Activated B cell treated with CpG ODN at 0.5 μM for 24 hours (primary cell): ENCODE measurements around the gene NQO2. TPM values are rescaled to one million over a fixed set of nuclear protein-coding genes. Genes with fewer than 3 reads are reported as not detected.

Experiments used
- ATAC-seq: fragments of 200-7000 bp; cut with Tn5 transposase; one replicate; pipeline ENCODE4 v1.10.0; 2021; ENCODE audit warnings: low read depth, mild to moderate bottlenecking, moderate library complexity
- CTCF ChIA-PET: fragments of 350-600 bp; sonication (Branson Sonifier 250); formaldehyde crosslinking; loops from one replicate; lab custom pipeline; 2021; ENCODE audit warnings: antibody characterized with exemption; lab: Charles Lee
- POLR2A ChIA-PET: fragments of 350-600 bp; sonication (Branson Sonifier 250); formaldehyde crosslinking; loops from one replicate; lab custom pipeline; 2021; ENCODE audit warnings: antibody characterized with exemption; lab: Charles Lee
- DNase-seq: peaks from one replicate; pipeline ENCODE4 v3.0.0; 2022
- H3K27ac Mint-ChIP-seq: one replicate; pipeline ENCODE4 v1.8.0; 2020; ENCODE audit warnings: mixed read lengths
- H3K27me3 Mint-ChIP-seq: one replicate; pipeline ENCODE4 v1.8.0; 2021; ENCODE audit warnings: mixed read lengths
- H3K36me3 Mint-ChIP-seq: one replicate; pipeline ENCODE4 v1.8.0; 2021; ENCODE audit warnings: low read depth, mixed read lengths
- H3K4me1 Mint-ChIP-seq: one replicate; pipeline ENCODE4 v1.8.0; 2021; ENCODE audit warnings: mixed read lengths
- H3K4me3 Mint-ChIP-seq: one replicate; pipeline ENCODE4 v1.8.0; 2020; ENCODE audit warnings: mild to moderate bottlenecking, mixed read lengths
- H3K9me3 Mint-ChIP-seq: one replicate; pipeline ENCODE4 v1.8.0; 2020; ENCODE audit warnings: mixed read lengths
- intact Hi-C: fragments of 100-400 bp; cut with micrococcal nuclease; formaldehyde crosslinking; loops from one replicate; pipeline ENCODE4 v1.15.1; 2024
- total RNA-seq: library from RNA; stranded (reverse); gene quantifications from 2 replicates; pipeline ENCODE4 v1.2.3, GENCODE V29; 2022
- TF ChIP-seq, protein P1 (sequence below): fragments of 200-600 bp; IDR thresholded peaks from one replicate; pipeline ENCODE4 v1.8.0; 2022; ENCODE audit warnings: antibody characterized with exemption, mild to moderate bottlenecking

The NQO2 gene
- total RNA-seq, 1 donor from 2014 or later, result 12.3 TPM

DNA sequence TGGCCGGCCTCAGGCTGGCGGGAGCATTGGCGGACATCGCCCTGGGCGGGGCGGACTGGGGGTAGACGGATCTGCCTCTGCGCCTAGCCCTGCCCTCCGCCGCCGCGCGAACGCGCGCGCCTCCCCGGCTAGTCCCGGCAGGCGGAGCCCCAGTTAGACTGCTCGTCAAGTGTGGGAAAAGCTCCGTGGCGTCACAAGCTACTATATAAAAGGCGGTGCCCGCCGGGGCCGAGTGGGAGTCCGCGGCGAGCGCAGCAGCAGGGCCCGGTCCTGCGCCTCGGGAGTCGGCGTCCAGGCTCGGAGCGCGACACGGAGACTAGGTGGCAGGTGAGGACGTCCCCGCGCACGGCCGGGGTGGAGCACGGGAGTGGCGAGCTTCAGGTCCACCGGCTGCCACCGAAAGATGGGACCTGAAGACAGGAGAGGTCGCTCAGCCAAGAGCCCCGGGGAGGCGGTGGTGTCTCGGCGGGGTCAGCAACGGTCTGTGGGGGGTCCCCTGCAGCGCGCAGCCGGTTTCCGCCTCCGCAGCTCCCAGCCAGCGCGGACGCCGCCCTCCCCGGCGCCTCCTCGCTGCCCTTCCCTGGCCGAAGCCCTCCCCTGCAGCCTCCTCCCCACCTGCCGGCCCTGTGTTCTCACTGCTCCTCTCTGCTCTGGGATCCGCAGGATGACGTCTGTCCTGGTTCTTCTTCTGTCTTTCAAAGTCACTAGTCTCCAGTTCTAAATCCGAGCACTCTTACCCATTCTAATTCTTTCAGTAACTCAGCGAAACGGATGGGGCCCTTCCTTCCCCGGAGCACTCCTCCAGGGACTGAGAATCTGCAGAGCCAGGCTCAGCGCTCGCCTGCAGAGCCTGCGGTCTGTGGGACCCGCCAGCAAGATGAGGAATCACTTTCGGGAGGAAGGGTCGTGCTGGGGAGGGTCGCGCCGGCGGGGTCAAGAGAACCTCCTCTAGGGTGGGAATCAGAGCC, 64.3 kb downstream of the NQO2 start:
- H3K27me3 Mint-ChIP-seq, result no peaks in the 10 kb centered on the region
- DNase-seq, result peak; percentile 82
- ChIA-PET CTCF (interaction anchor here (0.8 to 1.0 kb wide), 4 partner anchors 10 to 187 kb away, joined by 3 to 5 read pairs (median 4); partner anchors contain the start of gene NQO2), POLR2A (interaction anchor here (0.6 to 1.3 kb wide), 20 partner anchors 10 to 1072 kb away, joined by 3 to 30 read pairs (median 3); partner anchors contain the start of genes BPHL, ECI2, SERPINB1 and SERPINB6)
- H3K4me1 Mint-ChIP-seq, result peaks cover 18% of the 10 kb centered on the region
- ATAC-seq, result peak; percentile 78
- H3K4me3 Mint-ChIP-seq, result peak overlapping the region; percentile 83
- no peaks in the 10 kb centered on the region for H3K9me3 Mint-ChIP-seq
- TF ChIP-seq, protein P1, sequence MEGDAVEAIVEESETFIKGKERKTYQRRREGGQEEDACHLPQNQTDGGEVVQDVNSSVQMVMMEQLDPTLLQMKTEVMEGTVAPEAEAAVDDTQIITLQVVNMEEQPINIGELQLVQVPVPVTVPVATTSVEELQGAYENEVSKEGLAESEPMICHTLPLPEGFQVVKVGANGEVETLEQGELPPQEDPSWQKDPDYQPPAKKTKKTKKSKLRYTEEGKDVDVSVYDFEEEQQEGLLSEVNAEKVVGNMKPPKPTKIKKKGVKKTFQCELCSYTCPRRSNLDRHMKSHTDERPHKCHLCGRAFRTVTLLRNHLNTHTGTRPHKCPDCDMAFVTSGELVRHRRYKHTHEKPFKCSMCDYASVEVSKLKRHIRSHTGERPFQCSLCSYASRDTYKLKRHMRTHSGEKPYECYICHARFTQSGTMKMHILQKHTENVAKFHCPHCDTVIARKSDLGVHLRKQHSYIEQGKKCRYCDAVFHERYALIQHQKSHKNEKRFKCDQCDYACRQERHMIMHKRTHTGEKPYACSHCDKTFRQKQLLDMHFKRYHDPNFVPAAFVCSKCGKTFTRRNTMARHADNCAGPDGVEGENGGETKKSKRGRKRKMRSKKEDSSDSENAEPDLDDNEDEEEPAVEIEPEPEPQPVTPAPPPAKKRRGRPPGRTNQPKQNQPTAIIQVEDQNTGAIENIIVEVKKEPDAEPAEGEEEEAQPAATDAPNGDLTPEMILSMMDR, result no peak
- peak overlapping the region; percentile 54 for H3K27ac Mint-ChIP-seq
- intact Hi-C loops, result loop anchor here (2.0 kb wide), 1 partner anchor 65 kb away; the partner anchor contains the start of gene NQO2
- peaks cover 3% of the 10 kb centered on the region for H3K36me3 Mint-ChIP-seq

DNA sequence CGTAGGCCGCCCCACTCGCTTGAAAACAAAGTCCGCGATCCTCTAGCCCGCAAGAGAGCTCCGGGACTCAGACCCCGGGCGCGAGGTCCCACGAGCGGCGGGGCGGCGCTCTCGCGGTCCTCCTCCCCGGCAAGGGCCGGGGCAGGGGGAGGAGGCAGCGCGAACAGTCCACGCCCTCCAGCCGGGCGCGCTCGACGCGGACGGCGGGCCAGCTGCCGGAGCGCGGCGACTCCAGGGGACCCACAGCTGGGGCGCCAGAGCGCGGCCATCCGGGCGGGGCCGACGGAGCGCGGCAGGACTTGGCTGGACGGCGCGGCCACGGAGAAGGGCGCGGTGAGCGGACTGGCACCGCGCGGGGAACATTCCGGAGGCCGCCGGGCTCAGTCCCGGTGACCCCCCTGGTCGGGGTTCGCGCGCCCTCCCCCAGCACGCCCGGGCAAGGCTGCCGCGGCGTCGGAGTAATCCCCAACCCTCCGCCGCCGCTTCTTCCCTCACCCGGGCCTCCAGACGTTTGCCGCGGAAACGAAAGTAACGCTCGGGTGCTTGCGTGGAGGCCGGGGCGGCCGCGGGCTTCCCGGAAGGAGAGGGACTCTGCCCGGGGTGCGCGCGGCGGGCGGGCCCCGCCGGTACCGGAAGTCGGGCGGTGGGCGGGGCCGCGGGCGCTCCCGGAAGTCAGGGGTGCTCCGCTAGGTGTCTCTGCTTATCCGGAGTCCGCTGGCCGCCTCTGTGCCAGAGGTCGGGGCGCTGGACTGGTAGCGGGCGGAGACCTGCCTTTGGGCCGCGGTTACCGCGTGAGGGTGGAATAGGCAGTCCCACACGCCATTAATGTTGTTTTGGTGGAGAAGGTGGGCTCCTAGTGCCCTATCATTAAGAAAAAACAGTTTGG, 68.9 kb downstream of the NQO2 start, which contains the start of gene RIPK1:
Gene RIPK1 (plus strand): TSS at position 166 of the 886 bp plus-strand sequence. CDS start 8,330 bp downstream, outside the sequence.
- ChIA-PET POLR2A (interaction anchor here (0.7 to 2.5 kb wide), 22 partner anchors 10 to 953 kb away, joined by 3 to 29 read pairs (median 4); partner anchors contain the start of genes BPHL, NQO2, SERPINB1 and SERPINB6), CTCF (interaction anchor here (0.7 to 1.7 kb wide), 9 partner anchors 11 to 950 kb away, joined by 3 to 8 read pairs (median 3); partner anchors contain the start of gene NQO2)
- intact Hi-C loops, result loop anchor here (1.0 to 5.0 kb wide), 9 partner anchors 45 to 952 kb away; partner anchors contain the start of genes BPHL, PSMG4 and WRNIP1
- Mint-ChIP-seq H3K36me3 (peaks cover 20% of the 10 kb centered on the region), H3K9me3 (no peaks in the 10 kb centered on the region), H3K4me3 (peak within 1 kb of the TSS; percentile 93), H3K4me1 (peaks cover 38% of the 10 kb centered on the region), H3K27me3 (no peaks in the 10 kb centered on the region), H3K27ac (peak within 1 kb of the TSS; percentile 94)
- peak; percentile 74 for ATAC-seq
- TF ChIP-seq, protein P1, result no peak
- peak; percentile 98 for DNase-seq

Other genes starting within 250 kb of the NQO2 start
- gene MYLK4, start 249.0 kb upstream of the NQO2 start, total RNA-seq, result 0.49 and 0.58 TPM in 2 replicates
- gene WRNIP1, start 234.5 kb upstream of the NQO2 start, total RNA-seq, result 31.6 and 31.9 TPM in 2 replicates
- gene SERPINB1, start 158.0 kb upstream of the NQO2 start, total RNA-seq, result 59.9 and 60.5 TPM in 2 replicates
- gene SERPINB9, start 96.6 kb upstream of the NQO2 start, total RNA-seq, result 142 and 149 TPM in 2 replicates
- gene SERPINB6, start 28.3 kb upstream of the NQO2 start, total RNA-seq, result 51.7 and 56.1 TPM in 2 replicates
- gene RIPK1, start 68.6 kb downstream of the NQO2 start, total RNA-seq, result 20.5 and 21.8 TPM in 2 replicates
- gene BPHL, start 118.8 kb downstream of the NQO2 start, total RNA-seq, result 10.5 and 11.0 TPM in 2 replicates
- 3.3 TPM in 2 replicates for gene TUBB2A, start 157.7 kb downstream of the NQO2 start, total RNA-seq
- not detected in 2 replicates for gene TUBB2B, start 227.8 kb downstream of the NQO2 start, total RNA-seq